DLD1 (cell line): ENCODE measurements around the gene PPM1H.

ENCODE experiments used
- in situ Hi-C: cut with HindIII; loops from 2 replicates; pipeline ENCODE4 v1.10.0; 2017; ENCODE audit warnings: low sequenced_read_pairs

Gene PPM1H

GRCh38 chr12:62878211-62878610, 56.7 kb downstream of the PPM1H start:
- in situ Hi-C loops = no loop called here

GRCh38 chr12:62876938-62877548, 57.9 kb downstream of the PPM1H start:
- in situ Hi-C loops = no loop called here

GRCh38 chr12:62873826-62874448, 61.0 kb downstream of the PPM1H start:
- in situ Hi-C loops = no loop called here

- in situ Hi-C loops = no loop called here
Observed at GRCh38 chr12:62873116-62873825, 61.7 kb downstream of the PPM1H start.

- in situ Hi-C loops = no loop called here
Observed at GRCh38 chr12:62868820-62869219, 66.1 kb downstream of the PPM1H start.

- in situ Hi-C loops = no loop called here
Observed at GRCh38 chr12:62866451-62867082, 68.4 kb downstream of the PPM1H start.

GRCh38 chr12:62865937-62866336, 69.0 kb downstream of the PPM1H start:
- in situ Hi-C loops = no loop called here

- in situ Hi-C loops = no loop called here
Observed at GRCh38 chr12:62865065-62865464, 69.9 kb downstream of the PPM1H start.

- in situ Hi-C loops = no loop called here
Observed at GRCh38 chr12:62862259-62862881, 72.6 kb downstream of the PPM1H start.

GRCh38 chr12:62861586-62861985, 73.4 kb downstream of the PPM1H start:
- in situ Hi-C loops = no loop called here

- in situ Hi-C loops = no loop called here
Observed at GRCh38 chr12:62860501-62861411, 74.2 kb downstream of the PPM1H start.

GRCh38 chr12:62860020-62860419, 74.9 kb downstream of the PPM1H start:
- in situ Hi-C loops = no loop called here

GRCh38 chr12:62859321-62859737, 75.6 kb downstream of the PPM1H start:
- in situ Hi-C loops = no loop called here

GRCh38 chr12:62856454-62856853, 78.5 kb downstream of the PPM1H start:
- in situ Hi-C loops = no loop called here

GRCh38 chr12:62854024-62854423, 80.9 kb downstream of the PPM1H start:
- in situ Hi-C loops = no loop called here

GRCh38 chr12:62849398-62849797, 85.6 kb downstream of the PPM1H start:
- in situ Hi-C loops = no loop called here

GRCh38 chr12:62848418-62848817, 86.5 kb downstream of the PPM1H start:
- in situ Hi-C loops = no loop called here

GRCh38 chr12:62847709-62848108, 87.2 kb downstream of the PPM1H start:
- in situ Hi-C loops = no loop called here

- in situ Hi-C loops = no loop called here
Observed at GRCh38 chr12:62846491-62846890, 88.5 kb downstream of the PPM1H start.

GRCh38 chr12:62844915-62845314, 90.0 kb downstream of the PPM1H start:
- in situ Hi-C loops = no loop called here
